Right atrium auricular region (tissue), 2 donors: ENCODE measurements around the gene PPP1R13B. TPM values are rescaled to one million over a fixed set of nuclear protein-coding genes. Genes with fewer than 3 reads are reported as not detected.
A peak's percentile ranks its signal among the peaks of the same experiment; 100 is the strongest.

Experiments used
- DNase-seq: peaks from one replicate; pipeline ENCODE4 v3.0.0-alpha.2; 2019; ENCODE audit warnings: low spot score
- H3K27ac ChIP-seq, 2 donors: fragments of 200-600 bp; sonication (generic); 1 replicate in 1 of 2; 2 replicates in 1 of 2; pipeline ENCODE4 v1.5.1; 2016 to 2019
- H3K27me3 ChIP-seq, 2 donors: fragments of 200-600 bp; sonication (generic); one replicate each; pipeline versions ENCODE4 v1.5.1 to v1.6.0; 2017 to 2019
- H3K36me3 ChIP-seq: fragments of 200-600 bp; sonication (generic); one replicate; pipeline ENCODE4 v1.5.1; 2016
- H3K4me1 ChIP-seq, 2 donors: fragments of 200-600 bp; sonication (generic); one replicate each; pipeline versions ENCODE4 v1.5.1 to v1.6.0; 2017 to 2019
- H3K4me3 ChIP-seq, 2 donors: fragments of 200-600 bp; sonication (generic); 1 replicate in 1 of 2; 2 replicates in 1 of 2; pipeline ENCODE4 v1.5.1; 2017 to 2019; ENCODE audit warnings: mild to moderate bottlenecking in 1 of 2, moderate library complexity in 1 of 2
- H3K9me3 ChIP-seq, 2 donors: fragments of 200-600 bp; sonication (generic); one replicate each; pipeline ENCODE4 v1.5.1; 2019
- total RNA-seq, 2 donors: library from RNA; depleted of rRNA; stranded (reverse); fragments of >200 nt; gene quantifications; one replicate each; pipeline ENCODE4 v1.1.0, GENCODE V29; 2016
- TF ChIP-seq, protein P1 (sequence below), 2 donors: fragments of 200-600 bp; sonication (generic); IDR thresholded peaks; one replicate each; pipeline ENCODE4 v1.5.1; 2019; ENCODE audit warnings: antibody characterized with exemption in 2 of 2

The PPP1R13B gene
- total RNA-seq, 2 donors from 2014 or later, result 45.7 to 47.8 TPM

DNA sequence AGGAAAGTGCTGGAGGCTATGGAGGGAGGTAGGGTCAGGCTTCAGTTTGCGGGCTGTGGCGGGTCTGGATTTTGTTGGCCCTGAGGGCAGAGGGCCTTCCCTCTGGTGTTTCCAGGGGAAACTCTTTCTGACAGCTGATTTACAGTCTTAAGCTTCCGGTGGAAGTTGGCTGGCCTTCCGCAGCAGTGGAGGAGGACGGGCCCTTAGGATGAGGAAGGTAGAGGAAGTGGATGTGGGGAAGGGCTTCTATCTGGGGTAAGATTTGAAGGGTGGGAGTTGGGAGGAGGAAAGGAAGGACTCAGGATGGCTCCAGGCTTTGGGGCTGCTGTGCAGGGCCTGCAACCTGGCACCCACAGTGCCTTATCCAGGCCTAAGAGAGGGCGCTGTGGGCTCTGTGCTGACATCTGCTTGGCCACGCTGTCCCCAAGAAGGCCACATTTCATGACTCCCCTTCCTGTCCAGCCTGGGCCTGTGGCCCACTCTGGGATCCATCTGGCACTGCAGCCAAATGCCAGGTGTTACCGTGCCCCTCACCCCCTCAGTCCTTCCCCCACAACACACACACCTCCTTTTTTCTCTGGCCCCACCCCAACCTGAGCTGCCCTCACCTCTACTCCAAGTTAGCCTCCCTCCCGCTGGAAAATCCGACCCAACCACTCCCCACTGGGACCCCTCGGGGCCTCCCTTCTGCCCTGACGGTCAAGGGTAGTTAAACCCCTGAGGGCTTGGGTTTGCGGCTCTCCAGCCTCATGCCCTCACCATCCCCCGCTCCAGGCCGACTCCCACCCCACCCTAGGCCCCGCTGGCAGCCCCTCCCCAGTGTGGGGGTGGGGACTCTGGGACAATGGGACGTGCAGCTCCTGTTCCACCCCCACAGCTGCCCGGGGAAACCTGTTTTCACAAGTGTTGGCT is 7.7 kb upstream of the PPP1R13B start:
- peak overlapping the region; percentile 53 to 69 for H3K27ac ChIP-seq
- no peak for DNase-seq

DNA sequence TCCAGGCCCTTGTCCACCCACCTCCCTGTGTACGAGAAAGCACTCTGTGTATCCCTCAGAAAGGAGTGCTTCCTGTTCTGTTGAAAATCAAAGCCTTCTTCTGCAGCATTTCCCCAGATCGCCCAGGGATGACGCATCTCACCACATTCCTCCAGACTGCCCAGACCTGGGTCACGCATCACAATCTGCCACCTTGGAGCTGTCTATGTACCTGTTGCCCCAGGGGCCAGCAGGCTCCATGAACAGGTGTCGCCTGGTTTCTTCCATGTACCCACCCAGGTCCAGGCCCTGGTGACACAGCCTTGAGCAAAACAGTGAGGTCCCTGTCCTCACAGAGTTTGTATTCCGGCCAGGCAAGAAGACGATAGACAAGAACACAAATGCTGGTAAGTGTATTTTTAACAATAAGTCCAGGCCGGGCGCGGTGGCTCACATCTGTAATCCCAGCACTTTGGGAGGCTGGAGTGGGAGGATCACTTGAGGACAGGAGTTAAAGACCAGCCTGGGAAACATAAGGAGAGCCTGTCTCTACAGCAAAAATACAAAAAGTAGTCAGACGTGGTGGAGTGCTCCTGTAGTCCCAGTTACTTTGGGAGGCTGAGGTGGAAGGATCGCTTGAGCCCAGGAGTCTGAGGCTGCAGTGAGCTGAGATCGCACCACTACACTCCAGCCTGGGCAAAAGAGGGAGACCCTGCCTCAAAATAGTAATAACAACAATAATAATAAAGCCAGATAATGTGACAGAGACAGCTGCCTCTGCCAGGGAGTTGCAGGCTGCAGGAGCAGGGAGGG is 6.8 kb upstream of the PPP1R13B start:
- no peaks in the 10 kb centered on the region for H3K36me3 ChIP-seq
- H3K9me3 ChIP-seq, result no peaks in the 10 kb centered on the region
- H3K27ac ChIP-seq, result peak overlapping the region in 1 of 2 donors; percentile 69
- H3K4me3 ChIP-seq, result no peak overlapping the region
- no peak for DNase-seq
- TF ChIP-seq, protein P1, sequence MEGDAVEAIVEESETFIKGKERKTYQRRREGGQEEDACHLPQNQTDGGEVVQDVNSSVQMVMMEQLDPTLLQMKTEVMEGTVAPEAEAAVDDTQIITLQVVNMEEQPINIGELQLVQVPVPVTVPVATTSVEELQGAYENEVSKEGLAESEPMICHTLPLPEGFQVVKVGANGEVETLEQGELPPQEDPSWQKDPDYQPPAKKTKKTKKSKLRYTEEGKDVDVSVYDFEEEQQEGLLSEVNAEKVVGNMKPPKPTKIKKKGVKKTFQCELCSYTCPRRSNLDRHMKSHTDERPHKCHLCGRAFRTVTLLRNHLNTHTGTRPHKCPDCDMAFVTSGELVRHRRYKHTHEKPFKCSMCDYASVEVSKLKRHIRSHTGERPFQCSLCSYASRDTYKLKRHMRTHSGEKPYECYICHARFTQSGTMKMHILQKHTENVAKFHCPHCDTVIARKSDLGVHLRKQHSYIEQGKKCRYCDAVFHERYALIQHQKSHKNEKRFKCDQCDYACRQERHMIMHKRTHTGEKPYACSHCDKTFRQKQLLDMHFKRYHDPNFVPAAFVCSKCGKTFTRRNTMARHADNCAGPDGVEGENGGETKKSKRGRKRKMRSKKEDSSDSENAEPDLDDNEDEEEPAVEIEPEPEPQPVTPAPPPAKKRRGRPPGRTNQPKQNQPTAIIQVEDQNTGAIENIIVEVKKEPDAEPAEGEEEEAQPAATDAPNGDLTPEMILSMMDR (IDR thresholded peaks at IDR 0.05), result no peak
- H3K4me1 ChIP-seq, result peaks cover 0 to 20% of the 10 kb centered on the region in 2 donors
- H3K27me3 ChIP-seq, result no peaks in the 10 kb centered on the region

More for the DNA sequence above, 7.7 kb upstream of the PPP1R13B start:
- H3K4me1 ChIP-seq, result peaks cover 0 to 27% of the 10 kb centered on the region in 2 donors
- TF ChIP-seq, protein P1 (IDR thresholded peaks at IDR 0.05), result peak in 1 of 2 donors; percentile 25
- no peaks in the 10 kb centered on the region for H3K27me3 ChIP-seq
- H3K9me3 ChIP-seq, result no peaks in the 10 kb centered on the region
- no peak overlapping the region for H3K4me3 ChIP-seq
- H3K36me3 ChIP-seq, result no peaks in the 10 kb centered on the region

DNA sequence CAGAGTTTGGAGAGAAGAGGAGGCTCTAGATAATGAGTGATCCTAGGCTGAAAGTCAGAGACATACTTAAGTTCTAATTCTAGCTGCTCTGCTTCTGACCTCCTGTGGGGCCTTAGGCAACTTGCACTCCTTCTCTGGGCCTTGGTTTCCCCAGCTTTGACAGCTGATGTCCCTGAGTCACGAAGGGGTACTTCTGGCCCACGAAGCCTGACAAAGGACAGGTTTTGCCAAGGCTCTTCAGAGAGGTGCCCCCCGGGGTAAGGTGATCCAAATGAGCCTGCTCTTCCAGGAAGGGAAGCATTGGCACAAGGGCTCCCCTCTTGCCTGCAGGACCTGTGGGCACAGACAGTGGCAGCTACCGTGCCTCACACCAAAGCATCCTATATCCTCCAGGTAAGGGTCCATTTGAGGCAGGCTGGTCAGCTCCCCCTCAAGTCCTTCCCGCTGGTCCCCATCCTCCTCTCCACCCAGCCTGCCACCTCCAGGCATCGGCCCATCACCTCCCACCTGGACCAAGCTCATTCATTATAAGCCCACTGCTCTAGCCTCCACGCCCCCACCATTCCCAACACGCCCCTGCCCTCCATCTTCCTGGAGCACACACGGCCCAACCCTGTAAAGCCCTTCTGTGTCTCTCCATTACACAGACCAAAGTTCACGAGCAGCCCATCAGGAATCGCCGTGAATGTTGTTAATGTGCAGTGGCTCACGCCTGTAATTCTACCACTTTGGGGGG is 1.9 kb upstream of the PPP1R13B start:
- peak overlapping the region; percentile 84 to 92 for H3K27ac ChIP-seq
- DNase-seq, result no peak
- TF ChIP-seq, protein P1 (IDR thresholded peaks at IDR 0.05), result no peak

DNA sequence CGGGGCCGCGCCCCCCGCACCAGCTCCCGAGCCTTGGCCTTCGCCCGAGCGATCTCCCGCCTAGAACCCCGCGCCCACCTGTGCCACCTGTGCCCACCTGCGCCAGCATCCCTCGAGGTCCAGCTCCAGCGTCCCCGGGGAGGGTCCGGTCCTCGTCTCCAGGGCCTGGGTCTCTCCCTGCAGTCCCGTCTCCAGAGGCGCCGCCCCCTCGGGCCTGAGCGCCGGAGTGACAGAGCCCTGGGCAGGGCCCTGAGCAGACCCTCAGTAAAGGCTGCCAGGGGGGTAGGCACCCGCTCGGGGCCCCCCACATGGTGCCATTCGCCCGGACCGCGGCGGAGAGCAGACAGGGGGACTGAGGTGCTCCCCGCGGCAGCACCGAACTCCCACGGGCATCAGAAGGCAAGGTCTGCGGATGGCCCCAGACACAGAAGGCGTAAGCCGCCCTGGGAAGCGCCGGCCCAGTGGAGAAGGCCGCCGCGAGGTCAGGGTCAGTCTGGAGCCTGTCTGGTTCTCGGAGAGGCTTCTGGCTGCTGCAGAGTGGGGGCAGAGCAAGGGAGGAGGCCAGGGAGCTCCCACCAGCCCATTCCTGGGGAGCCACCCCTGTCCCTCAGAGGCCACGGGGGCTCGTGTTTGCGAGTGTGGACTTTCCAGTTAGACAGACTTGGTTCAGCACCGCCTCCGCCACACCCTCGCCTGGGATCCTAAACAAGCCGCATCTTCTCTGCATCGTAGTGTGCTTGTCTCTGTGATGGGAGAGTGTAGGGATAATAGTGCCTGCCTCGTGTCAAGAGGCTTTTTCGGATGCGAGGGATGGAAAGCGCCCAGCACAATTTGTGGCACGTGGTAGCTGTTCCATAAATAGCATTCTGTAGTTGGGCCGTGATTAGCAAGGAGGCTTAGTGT is 1.1 kb upstream of the PPP1R13B start:
- TF ChIP-seq, protein P1 (IDR thresholded peaks at IDR 0.05), result no peak
- Histone ChIP-seq H3K27ac (peak overlapping the region; percentile 84 to 92), H3K4me3 (peak overlapping the region; percentile 71 to 78), H3K4me1 (peaks cover 0 to 34% of the 10 kb centered on the region in 2 donors), H3K9me3 (no peaks in the 10 kb centered on the region), H3K27me3 (no peaks in the 10 kb centered on the region), H3K36me3 (peaks cover 6% of the 10 kb centered on the region)
- DNase-seq, result no peak

More for the DNA sequence above, 1.9 kb upstream of the PPP1R13B start:
- Histone ChIP-seq H3K4me3 (no peak overlapping the region), H3K36me3 (no peaks in the 10 kb centered on the region), H3K9me3 (no peaks in the 10 kb centered on the region), H3K4me1 (peaks cover 0 to 28% of the 10 kb centered on the region in 2 donors), H3K27me3 (no peaks in the 10 kb centered on the region)
